ENCODE measurements around the gene SHF.
A peak's percentile ranks its signal among the peaks of the same experiment; 100 is the strongest.

DNA sequence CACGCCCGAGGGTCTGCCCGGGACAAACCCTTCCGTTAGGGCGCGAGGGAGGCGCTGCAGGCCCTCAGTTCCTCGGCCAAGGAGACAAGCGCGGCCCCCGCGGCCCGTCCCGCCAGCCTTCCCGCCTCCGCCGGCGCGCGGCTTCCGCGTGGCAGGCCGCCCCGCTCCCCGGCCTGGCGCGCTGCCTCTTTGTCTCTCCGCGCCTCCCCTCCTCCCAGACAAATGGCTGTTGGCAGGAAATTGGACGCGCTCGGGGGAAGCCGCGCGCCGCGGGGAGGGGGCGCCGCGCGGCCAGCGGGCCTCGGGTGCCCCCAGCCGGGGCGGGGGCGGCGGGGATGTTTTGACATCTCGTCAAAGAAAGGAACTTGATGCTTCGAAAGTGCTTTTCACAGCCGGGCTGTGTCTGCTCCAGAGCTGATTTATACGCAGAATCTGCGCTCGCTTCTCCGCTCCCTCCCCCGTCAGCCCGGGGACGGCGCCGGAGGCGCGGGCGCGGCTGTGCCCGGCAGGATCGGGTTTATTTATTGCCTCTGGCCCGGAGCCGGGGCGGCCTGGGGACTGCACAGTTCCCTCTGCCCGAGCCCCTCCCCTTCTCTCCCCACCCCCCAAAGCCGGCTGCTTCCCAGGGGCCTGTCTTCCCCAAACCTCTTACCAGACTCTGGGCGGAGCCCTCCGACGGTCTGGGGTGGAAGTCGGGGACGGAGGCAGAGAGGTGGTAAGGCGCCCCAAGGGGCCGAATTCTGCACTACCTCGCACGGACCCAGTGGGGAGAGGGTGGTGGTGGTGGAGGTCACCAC lies 20.7 kb downstream of the SHF start:
- TF ChIP-seq, protein P1, sequence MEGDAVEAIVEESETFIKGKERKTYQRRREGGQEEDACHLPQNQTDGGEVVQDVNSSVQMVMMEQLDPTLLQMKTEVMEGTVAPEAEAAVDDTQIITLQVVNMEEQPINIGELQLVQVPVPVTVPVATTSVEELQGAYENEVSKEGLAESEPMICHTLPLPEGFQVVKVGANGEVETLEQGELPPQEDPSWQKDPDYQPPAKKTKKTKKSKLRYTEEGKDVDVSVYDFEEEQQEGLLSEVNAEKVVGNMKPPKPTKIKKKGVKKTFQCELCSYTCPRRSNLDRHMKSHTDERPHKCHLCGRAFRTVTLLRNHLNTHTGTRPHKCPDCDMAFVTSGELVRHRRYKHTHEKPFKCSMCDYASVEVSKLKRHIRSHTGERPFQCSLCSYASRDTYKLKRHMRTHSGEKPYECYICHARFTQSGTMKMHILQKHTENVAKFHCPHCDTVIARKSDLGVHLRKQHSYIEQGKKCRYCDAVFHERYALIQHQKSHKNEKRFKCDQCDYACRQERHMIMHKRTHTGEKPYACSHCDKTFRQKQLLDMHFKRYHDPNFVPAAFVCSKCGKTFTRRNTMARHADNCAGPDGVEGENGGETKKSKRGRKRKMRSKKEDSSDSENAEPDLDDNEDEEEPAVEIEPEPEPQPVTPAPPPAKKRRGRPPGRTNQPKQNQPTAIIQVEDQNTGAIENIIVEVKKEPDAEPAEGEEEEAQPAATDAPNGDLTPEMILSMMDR (IDR thresholded peaks at IDR 0.05): peak; percentile 62 to 80 (median 72)
- TF ChIP-seq POLR2A (IDR thresholded peaks at IDR 0.05): peak in 1 of 2 donors; percentile 12
